Measurements from ENCODE around the gene ZBTB8OS.

- TF ChIP-seq FOXK2 (IDR thresholded peaks at IDR 0.05): no peak
- TF ChIP-seq SUZ12 (IDR thresholded peaks at IDR 0.05): no peak
- TF ChIP-seq NFRKB (IDR thresholded peaks at IDR 0.05): peak; percentile 98
- TF ChIP-seq CTBP1 (IDR thresholded peaks at IDR 0.05; ENCODE audit: borderline replicate concordance): peak; percentile 44; the same call in 1 of the 2 replicates
- TF ChIP-seq BHLHE40 (IDR thresholded peaks at IDR 0.05; ENCODE audit: borderline replicate concordance): no peak; the same call in 1 of the 2 replicates
- TF ChIP-seq L3MBTL2 (conservative IDR thresholded peaks at IDR 0.05): peak; percentile 99
- TF ChIP-seq FOXA1 (IDR thresholded peaks at IDR 0.05): no peak
- peak; percentile 41; the same call in 1 of the 2 replicates for TF ChIP-seq PKNOX1 (IDR thresholded peaks at IDR 0.05)
- TF ChIP-seq LEF1 (IDR thresholded peaks at IDR 0.05; ENCODE audit: borderline replicate concordance): peak; percentile 36; the same call in 1 of the 2 replicates
- TF ChIP-seq SP1 (IDR thresholded peaks at IDR 0.05): no peak; the same call in 1 of the 2 replicates
- peak; percentile 77; the same call in 1 of the 2 replicates for TF ChIP-seq HDGF (IDR thresholded peaks at IDR 0.05; ENCODE audit: borderline replicate concordance)
These were observed 556 bp upstream of the ZBTB8OS start, which contains the start of gene RBBP4 for GRCh38 chr1:32650752-32651460.

Measured in HEK293T (cell line).